SJCRH30 (cell line): ENCODE data around the gene SLC7A4. TPM values are rescaled to one million over a fixed set of nuclear protein-coding genes. Genes with fewer than 3 reads are reported as not detected.

ENCODE experiments used
- DNase-seq, 2 experiments: peaks; one replicate each; pipeline ENCODE4 v3.0.0-alpha.2; 2015 to 2020
- H3K27ac ChIP-seq: fragments of 250-450 bp; sonication (Bioruptor Pico); 2 replicates; pipeline ENCODE4 v1.5.1; 2020; ENCODE audit warnings: mild to moderate bottlenecking, moderate library complexity
- H3K27me3 ChIP-seq: fragments of 250-450 bp; sonication (Bioruptor Pico); 2 replicates; pipeline ENCODE4 v1.5.1; 2020; ENCODE audit warnings: mild to moderate bottlenecking, moderate library complexity
- H3K36me3 ChIP-seq: fragments of 250-450 bp; sonication (Bioruptor Pico); 2 replicates; pipeline ENCODE4 v1.5.1; 2020; ENCODE audit warnings: mild to moderate bottlenecking, moderate library complexity
- H3K4me1 ChIP-seq: fragments of 250-450 bp; sonication (Bioruptor Pico); 2 replicates; pipeline ENCODE4 v1.5.1; 2020; ENCODE audit warnings: mild to moderate bottlenecking, moderate library complexity
- H3K4me3 ChIP-seq: fragments of 250-450 bp; sonication (Bioruptor Pico); 2 replicates; pipeline ENCODE4 v1.5.1; 2020; ENCODE audit warnings: mild to moderate bottlenecking, moderate library complexity
- H3K9me3 ChIP-seq: fragments of 250-450 bp; sonication (Bioruptor Pico); replicated peaks from 2 replicates; pipeline ENCODE4 v1.5.1; 2020; ENCODE audit warnings: mild to moderate bottlenecking, moderate library complexity
- total RNA-seq: library from RNA; depleted of rRNA; stranded (reverse); fragments of >200 nt; shearing (Covaris generic); gene quantifications from 2 replicates; pipeline ENCODE4 v1.2.3, GENCODE V29; 2014

Gene SLC7A4
- total RNA-seq, 1 experiment from 2014 or later, result not detected

DNA sequence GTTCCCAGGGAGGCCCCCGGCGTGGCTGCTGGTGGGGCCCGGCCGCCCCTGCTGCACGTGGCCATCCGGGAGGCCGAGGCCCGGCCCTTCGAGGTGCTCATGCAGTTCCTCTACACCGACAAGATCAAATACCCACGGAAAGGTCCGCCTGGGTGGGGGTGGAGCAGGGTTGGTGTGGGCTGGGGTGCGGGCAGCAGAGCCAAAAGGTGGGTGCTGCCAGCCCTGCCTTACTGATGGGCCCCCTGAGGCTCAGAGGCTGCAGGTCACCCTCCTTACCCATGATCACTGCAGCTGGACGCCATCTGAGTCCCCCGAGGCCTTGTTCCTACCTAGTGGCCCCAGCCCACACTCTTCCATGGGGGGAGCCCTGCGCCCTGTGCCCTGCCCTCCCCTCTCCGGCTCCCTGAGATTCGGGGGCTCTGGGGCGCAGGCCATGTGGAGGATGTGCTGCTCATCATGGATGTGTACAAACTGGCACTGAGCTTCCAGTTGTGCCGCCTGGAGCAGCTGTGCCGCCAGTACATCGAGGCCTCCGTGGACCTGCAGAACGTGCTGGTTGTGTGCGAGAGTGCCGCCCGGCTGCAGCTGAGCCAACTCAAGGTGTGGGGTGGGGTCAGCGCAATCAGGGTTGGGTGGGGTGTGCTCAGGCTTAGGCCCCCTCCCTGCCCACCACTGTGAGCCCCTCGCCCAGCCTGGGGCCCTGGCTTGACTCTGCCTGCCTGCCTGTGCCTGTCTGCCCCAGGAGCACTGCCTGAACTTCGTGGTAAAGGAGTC, 38.0 kb downstream of the SLC7A4 start:
- Histone ChIP-seq H3K4me1 (no peaks in the 10 kb centered on the region), H3K4me3 (no peak overlapping the region), H3K9me3 (no peaks in the 10 kb centered on the region), H3K27me3 (no peaks in the 10 kb centered on the region), H3K36me3 (no peaks in the 10 kb centered on the region; the same call in 1 of the 2 replicates), H3K27ac (no peak overlapping the region)
- no peak for DNase-seq

DNA sequence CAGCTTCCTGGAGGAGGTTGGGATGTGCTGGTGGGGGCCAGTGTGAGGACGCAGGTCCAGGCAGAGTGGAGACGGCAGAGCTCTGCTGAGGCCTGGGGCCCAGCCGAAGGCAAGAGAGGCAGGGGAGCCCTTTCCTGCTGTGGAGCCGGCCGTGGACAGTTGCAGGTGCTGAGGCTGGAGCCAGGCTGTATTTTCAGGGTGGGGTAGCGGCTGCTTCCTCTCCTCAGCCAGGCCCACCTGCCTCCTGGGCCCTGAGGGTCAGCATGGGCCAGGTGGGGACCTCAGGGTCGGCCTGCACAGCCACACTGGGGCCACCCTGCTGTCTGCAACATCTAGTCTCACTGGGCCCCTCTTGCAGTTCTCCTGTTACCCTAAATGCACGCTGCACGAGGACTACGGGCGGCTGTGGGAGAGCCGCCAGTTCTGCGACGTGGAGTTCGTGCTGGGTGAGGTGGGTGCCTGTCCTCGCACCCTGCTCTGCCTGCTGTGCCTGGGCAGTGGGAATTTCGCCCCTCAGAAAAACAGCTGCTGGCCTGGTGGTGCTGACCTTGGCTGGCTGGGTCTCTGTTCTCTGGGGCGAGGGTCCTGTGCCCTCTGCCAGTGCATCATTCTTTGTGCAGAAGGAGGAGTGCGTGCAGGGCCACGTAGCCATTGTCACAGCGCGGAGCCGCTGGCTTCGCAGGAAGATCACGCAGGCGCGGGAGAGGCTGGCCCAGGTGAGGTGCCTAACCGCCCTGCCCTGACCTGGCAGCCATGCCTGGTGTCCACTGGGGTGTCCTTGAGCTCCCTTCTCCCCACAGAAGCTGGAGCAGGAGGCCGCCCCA, 38.8 kb downstream of the SLC7A4 start:
- no peaks in the 10 kb centered on the region for H3K36me3 ChIP-seq
- DNase-seq, result no peak

GRCh38 chr22:20992456-20993303, 39.7 kb downstream of the SLC7A4 start:
- no peaks in the 10 kb centered on the region for H3K36me3 ChIP-seq
- H3K9me3 ChIP-seq, result no peaks in the 10 kb centered on the region
- no peaks in the 10 kb centered on the region for H3K4me1 ChIP-seq
- no peak overlapping the region for H3K4me3 ChIP-seq
- DNase-seq, result no peak
- no peaks in the 10 kb centered on the region for H3K27me3 ChIP-seq
- no peak overlapping the region for H3K27ac ChIP-seq

More for the DNA sequence above, 38.8 kb downstream of the SLC7A4 start:
- Histone ChIP-seq H3K4me3 (no peak overlapping the region), H3K9me3 (no peaks in the 10 kb centered on the region), H3K27ac (no peak overlapping the region), H3K27me3 (no peaks in the 10 kb centered on the region), H3K4me1 (no peaks in the 10 kb centered on the region)

GRCh38 chr22:20992056-20992442, 40.3 kb downstream of the SLC7A4 start:
- DNase-seq, result no peak
- Histone ChIP-seq H3K27ac (no peak overlapping the region), H3K4me1 (no peaks in the 10 kb centered on the region), H3K36me3 (no peaks in the 10 kb centered on the region), H3K4me3 (no peak overlapping the region), H3K9me3 (no peaks in the 10 kb centered on the region), H3K27me3 (no peaks in the 10 kb centered on the region)

DNA sequence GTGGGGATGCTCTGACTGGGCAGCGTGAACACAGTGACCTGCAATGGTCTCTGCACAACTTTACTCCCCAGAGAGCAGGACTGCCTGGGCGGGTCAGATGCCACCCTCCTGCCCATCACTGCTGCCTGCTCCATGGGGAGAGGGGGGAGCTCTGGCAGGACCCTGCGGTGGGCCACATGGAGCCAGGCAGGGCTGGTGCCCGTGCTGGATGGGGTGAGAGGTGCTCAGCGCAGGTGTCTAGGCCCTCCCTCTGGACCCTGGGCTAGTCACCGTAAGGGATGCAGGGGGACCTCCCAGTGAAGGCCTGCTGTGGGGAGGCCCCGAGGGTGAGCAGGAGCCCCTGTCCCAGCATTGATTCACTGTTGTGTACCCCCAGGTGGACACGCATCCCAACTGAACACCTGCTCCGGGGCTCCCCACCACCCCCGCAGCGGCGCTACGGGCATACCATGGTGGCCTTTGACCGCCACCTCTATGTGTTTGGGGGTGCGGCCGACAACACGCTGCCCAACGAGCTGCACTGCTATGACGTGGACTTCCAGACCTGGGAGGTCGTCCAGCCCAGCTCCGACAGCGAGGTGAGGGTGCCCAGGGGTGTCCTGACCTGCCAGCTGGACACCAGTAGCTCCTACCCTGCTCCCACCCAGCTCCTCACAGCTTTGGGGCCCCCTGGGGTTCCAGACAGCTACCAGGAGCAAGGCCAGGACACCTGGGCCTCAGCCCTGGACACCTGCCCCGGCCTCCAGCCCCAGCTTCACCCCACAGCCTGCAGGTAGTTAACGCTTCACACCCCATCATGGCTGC, 40.9 kb downstream of the SLC7A4 start:
- no peaks in the 10 kb centered on the region for H3K9me3 ChIP-seq
- no peaks in the 10 kb centered on the region for H3K27me3 ChIP-seq
- H3K27ac ChIP-seq, result no peak overlapping the region
- H3K4me3 ChIP-seq, result no peak overlapping the region
- no peak for DNase-seq
- no peaks in the 10 kb centered on the region for H3K4me1 ChIP-seq
- H3K36me3 ChIP-seq, result 0 out of 2 replicates have a peak, but pooled peaks cover under 1% of the 10 kb centered on the region

DNA sequence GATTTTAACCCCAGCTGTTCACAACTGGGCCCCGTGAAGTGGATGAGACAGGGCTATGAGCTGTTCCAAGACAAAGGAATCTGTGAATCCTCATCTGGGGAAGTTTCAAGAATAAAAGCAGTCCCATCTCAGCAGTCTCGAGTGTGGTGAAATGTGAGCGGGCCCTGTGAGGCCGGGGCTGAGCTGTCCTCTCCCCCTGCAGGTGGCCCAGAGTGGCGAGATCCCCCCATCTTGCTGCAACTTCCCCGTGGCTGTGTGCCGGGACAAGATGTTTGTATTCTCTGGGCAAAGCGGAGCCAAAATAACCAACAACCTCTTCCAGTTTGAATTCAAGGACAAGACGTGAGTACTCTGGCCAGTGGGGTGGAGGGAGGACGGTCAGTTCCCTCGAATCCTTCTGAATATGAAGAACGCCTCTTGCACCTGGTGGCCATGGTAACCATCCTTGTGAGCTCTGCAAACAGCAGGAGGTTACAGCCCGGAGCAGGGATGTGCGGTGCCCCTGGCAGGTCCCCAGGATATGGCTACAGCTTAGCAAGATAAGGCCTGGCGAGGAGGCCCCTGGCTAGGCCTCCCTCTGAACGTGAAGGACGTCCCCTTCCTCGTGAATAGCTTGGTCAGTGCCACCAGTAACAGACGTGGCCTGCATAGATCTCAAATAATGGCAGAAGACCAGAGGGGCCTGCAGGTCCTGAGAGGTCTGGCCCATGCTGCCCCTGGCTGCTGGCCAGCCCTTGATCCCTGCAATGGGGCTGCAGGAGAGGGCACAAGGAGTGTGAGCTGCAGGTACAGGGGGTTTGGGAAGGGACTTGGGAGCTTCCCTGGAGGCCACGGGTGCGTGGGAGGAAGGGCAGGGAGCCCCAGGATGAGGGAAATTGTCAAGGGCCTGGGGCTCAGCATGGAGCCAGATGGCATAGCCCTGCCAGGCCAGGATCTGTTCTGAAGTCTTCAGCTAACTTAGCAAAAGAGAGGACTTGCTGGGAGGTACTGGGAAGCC, 41.9 kb downstream of the SLC7A4 start:
- H3K27ac ChIP-seq, result no peak overlapping the region
- H3K36me3 ChIP-seq, result 0 out of 2 replicates have a peak, but pooled peaks cover 4% of the 10 kb centered on the region
- DNase-seq, result no peak
- no peaks in the 10 kb centered on the region for H3K27me3 ChIP-seq
- H3K4me1 ChIP-seq, result no peaks in the 10 kb centered on the region
- H3K4me3 ChIP-seq, result no peak overlapping the region
- no peaks in the 10 kb centered on the region for H3K9me3 ChIP-seq

DNA sequence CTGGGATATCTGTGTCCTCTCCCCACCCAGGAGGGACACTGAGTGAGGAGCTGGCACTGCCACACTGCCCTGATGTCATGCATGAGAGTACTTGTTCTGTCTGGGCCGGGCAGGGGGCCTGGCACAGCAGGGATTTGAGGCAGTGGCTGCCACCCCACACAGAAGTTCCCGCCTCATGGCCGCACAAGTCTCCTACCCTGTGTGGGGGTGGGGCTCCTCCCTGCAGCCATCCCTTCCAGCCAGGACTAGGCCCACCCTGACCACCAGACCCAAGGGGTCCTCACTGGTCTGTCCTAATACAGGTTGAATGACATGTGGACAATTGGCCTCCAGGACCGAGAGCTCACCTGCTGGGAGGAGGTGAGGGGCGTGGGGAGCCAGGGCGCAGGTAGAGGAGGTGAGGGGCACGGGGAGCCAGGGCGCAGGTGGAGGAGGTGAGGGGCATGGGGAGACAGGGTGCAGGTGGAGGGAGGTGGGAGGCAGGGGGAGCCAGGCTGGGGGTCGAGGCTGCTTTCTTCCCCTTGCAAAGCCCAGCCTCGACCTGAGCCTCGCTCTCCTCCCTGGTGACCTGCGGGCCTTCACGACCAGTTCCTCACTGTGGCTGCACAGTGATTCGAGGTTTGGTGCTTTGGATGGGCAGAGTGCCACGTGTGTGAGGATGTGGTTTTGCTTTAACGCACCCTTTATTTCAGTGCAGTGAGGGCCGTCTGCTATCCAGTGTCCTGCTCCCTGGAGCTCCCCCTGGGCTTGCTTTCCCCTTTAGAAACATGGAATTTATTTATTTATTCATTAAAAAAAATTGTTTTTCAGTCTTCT, 42.8 kb downstream of the SLC7A4 start:
- DNase-seq, result no peak
- H3K27me3 ChIP-seq, result no peaks in the 10 kb centered on the region

GRCh38 chr22:20988573-20989322, 43.6 kb downstream of the SLC7A4 start:
- no peaks in the 10 kb centered on the region for H3K27me3 ChIP-seq
- 0 out of 2 replicates have a peak, but pooled peaks cover 4% of the 10 kb centered on the region for H3K36me3 ChIP-seq
- no peak overlapping the region for H3K4me3 ChIP-seq
- no peaks in the 10 kb centered on the region for H3K4me1 ChIP-seq
- DNase-seq, result no peak
- H3K27ac ChIP-seq, result no peak overlapping the region
- H3K9me3 ChIP-seq, result no peaks in the 10 kb centered on the region

More for the DNA sequence above, 42.8 kb downstream of the SLC7A4 start:
- Histone ChIP-seq H3K27ac (no peak overlapping the region), H3K4me1 (no peaks in the 10 kb centered on the region), H3K9me3 (no peaks in the 10 kb centered on the region), H3K36me3 (0 out of 2 replicates have a peak, but pooled peaks cover 4% of the 10 kb centered on the region), H3K4me3 (no peak overlapping the region)

- 0 out of 2 replicates have a peak, but pooled peaks cover 4% of the 10 kb centered on the region for H3K36me3 ChIP-seq
Observed at GRCh38 chr22:20987375-20987774, 45.0 kb downstream of the SLC7A4 start.

DNA sequence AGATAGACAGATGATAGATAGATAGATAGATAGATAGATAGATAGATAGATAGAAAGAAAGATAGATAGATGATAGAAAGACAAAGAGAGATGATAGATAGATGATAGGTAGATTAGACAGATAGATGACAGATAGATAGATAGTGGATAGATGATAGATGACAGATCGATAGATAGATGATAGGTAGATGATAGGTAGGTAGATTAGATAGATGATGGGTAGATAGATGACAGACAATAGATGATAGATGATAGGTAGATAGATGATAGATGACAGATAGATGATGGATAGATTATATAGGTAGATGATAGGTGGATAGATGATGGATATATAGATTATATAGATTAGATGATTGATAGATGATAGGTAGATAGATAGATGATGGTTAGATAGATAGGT, 46.0 kb downstream of the SLC7A4 start:
- Histone ChIP-seq H3K36me3 (0 out of 2 replicates have a peak, but pooled peaks cover 4% of the 10 kb centered on the region), H3K27me3 (no peaks in the 10 kb centered on the region), H3K9me3 (no peaks in the 10 kb centered on the region), H3K27ac (no peak overlapping the region), H3K4me1 (no peaks in the 10 kb centered on the region; the same call in 1 of the 2 replicates), H3K4me3 (no peak overlapping the region)
- DNase-seq, result no peak

More at GRCh38 chr22:20987375-20987774, 45.0 kb downstream of the SLC7A4 start:
- H3K9me3 ChIP-seq, result no peaks in the 10 kb centered on the region
- H3K27ac ChIP-seq, result no peak overlapping the region
- no peaks in the 10 kb centered on the region for H3K4me1 ChIP-seq
- no peak overlapping the region for H3K4me3 ChIP-seq
- DNase-seq, result no peak
- H3K27me3 ChIP-seq, result no peaks in the 10 kb centered on the region

DNA sequence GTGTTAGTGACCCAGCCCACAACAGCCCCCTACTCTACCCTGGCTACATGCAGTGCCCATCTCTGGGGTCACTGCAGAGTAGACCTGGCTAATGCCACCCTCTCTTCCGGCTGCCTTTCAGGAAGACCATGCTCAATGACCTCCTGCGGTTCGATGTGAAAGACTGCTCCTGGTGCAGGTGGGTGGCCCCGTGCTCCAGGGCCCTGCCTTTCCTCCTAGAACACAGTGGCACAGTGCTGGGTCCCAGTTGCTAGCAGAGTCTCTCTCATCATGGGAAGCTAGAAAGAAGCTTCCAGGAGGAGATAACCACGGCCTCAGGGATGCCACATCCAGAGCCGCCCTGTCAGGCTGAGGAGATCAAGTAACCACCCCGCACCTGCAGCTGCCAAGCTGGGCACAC, 46.6 kb downstream of the SLC7A4 start:
- H3K9me3 ChIP-seq, result no peaks in the 10 kb centered on the region
- H3K4me1 ChIP-seq, result peaks cover 3% of the 10 kb centered on the region; the same call in 1 of the 2 replicates
- DNase-seq, result no peak
- no peak overlapping the region for H3K27ac ChIP-seq
- 0 out of 2 replicates have a peak, but pooled peaks cover 4% of the 10 kb centered on the region for H3K36me3 ChIP-seq
- H3K4me3 ChIP-seq, result no peak overlapping the region
- H3K27me3 ChIP-seq, result no peaks in the 10 kb centered on the region
